ENCODE measurements around the gene PSMB10.

DNA sequence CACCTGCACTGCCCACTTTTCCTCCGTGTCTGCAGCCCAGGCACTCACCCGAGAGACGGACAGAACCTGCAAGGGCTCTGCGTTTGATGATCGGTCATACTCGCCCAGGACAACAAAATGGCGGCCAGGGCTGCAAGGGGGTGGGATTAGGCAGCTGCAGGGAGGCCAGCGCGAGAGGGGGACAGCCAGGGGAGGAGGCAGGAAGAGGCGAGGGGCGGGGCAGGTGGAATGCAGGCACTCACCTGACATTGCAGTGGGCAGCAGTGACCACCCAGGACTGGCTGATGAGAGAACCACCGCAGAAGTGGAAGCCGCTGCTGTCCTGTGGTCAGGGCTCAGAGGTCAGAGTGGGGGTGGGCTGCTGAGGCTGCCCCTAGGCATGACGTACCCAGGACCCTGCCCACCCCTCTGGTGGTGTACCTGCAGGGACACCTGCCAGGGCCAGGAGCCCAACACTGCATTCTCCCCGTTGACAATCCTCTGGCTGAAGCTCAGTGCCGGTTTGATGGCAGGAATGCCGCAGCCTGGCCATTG lies 5.9 kb downstream of the PSMB10 start:
- TF ChIP-seq, protein P1, sequence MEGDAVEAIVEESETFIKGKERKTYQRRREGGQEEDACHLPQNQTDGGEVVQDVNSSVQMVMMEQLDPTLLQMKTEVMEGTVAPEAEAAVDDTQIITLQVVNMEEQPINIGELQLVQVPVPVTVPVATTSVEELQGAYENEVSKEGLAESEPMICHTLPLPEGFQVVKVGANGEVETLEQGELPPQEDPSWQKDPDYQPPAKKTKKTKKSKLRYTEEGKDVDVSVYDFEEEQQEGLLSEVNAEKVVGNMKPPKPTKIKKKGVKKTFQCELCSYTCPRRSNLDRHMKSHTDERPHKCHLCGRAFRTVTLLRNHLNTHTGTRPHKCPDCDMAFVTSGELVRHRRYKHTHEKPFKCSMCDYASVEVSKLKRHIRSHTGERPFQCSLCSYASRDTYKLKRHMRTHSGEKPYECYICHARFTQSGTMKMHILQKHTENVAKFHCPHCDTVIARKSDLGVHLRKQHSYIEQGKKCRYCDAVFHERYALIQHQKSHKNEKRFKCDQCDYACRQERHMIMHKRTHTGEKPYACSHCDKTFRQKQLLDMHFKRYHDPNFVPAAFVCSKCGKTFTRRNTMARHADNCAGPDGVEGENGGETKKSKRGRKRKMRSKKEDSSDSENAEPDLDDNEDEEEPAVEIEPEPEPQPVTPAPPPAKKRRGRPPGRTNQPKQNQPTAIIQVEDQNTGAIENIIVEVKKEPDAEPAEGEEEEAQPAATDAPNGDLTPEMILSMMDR (IDR thresholded peaks at IDR 0.05 in 8 of 11, conservative IDR thresholded peaks at IDR 0.05 in 3 of 11): no peak
- TF ChIP-seq POLR2A (IDR thresholded peaks at IDR 0.05): no peak
